ENCODE data around the gene COX4I1.

The COX4I1 gene

GRCh38 chr16:85849388-85849787 lies 49.9 kb downstream of the COX4I1 start:
- Mint-ChIP-seq H3K4me3 (no peak overlapping the region), H3K9me3 (no peaks in the 10 kb centered on the region), H3K27ac (no peak overlapping the region), H3K27me3 (ENCODE audit: low read depth, poor library complexity) (peaks cover 45% of the 10 kb centered on the region), H3K4me1 (peaks cover 47% of the 10 kb centered on the region), H3K36me3 (ENCODE audit: low read depth) (no peaks in the 10 kb centered on the region)
- DNase-seq: no peak
- no peak for TF ChIP-seq CTCF (IDR thresholded peaks at IDR 0.05)

- Mint-ChIP-seq H3K27me3 (ENCODE audit: low read depth, poor library complexity) (peaks cover 43% of the 10 kb centered on the region), H3K4me3 (no peak overlapping the region), H3K4me1 (peaks cover 42% of the 10 kb centered on the region), H3K36me3 (ENCODE audit: low read depth) (no peaks in the 10 kb centered on the region), H3K27ac (no peak overlapping the region), H3K9me3 (no peaks in the 10 kb centered on the region)
- no peak for DNase-seq
- no peak for TF ChIP-seq CTCF (IDR thresholded peaks at IDR 0.05)
Observed at GRCh38 chr16:85850344-85850880, 50.9 kb downstream of the COX4I1 start.

GRCh38 chr16:85851034-85851785 lies 51.7 kb downstream of the COX4I1 start:
- Mint-ChIP-seq H3K9me3 (peaks cover 4% of the 10 kb centered on the region), H3K27ac (peak overlapping the region; percentile 77), H3K27me3 (ENCODE audit: low read depth, poor library complexity) (peaks cover 49% of the 10 kb centered on the region), H3K36me3 (ENCODE audit: low read depth) (no peaks in the 10 kb centered on the region), H3K4me1 (peaks cover 41% of the 10 kb centered on the region), H3K4me3 (no peak overlapping the region)
- no peak for TF ChIP-seq CTCF (IDR thresholded peaks at IDR 0.05)
- DNase-seq: no peak

DNA sequence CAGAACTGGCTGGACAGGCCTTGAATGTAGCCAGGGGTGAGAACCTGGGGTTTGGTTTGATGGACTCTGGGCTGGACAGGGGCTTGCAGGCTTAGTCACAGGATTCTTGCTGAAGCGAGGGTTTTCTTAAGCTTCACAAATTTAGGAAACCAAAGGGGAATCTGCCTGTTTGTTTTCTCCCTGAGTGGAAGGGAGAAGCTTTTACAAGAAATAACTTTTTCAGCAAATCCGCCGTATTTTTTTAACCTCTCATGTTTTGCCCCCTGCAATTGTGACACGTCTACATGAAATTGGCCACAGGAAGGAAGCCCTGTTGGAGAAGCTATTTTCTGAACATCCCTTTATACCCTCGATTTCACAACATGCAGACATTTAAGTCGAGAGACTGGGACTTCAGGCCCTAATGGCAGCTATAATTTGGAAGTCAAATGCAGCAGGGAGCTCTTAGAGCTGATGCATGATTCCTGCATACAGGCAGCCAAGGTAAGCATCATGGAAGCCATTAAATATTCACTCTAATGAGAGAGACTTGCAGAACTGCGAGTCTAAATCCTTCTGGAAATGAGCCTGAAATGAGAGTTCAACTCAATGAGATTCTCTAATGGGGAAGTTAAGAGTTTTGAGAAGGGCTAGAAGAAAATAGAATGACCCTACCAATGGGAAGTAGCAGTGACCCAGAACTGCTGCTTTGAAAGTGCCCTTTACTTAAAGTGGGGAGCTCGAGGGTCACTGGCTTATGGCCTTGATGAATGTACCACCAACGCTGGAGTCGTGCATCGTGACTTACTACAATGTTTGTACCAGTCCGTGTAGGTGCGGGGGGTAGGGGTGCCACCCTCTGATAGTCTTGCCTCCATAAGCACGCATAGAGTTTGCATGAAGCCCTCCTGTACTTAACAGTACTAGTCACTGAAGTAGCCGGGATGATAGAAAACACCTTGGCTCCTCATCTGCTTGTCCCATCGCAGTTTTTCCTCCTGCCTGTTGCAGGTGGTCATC lies 54.4 kb downstream of the COX4I1 start:
- no peak for DNase-seq
- Mint-ChIP-seq H3K27me3 (ENCODE audit: low read depth, poor library complexity) (peaks cover 58% of the 10 kb centered on the region), H3K27ac (no peak overlapping the region), H3K4me3 (no peak overlapping the region), H3K4me1 (peaks cover 23% of the 10 kb centered on the region), H3K36me3 (ENCODE audit: low read depth) (no peaks in the 10 kb centered on the region), H3K9me3 (peaks cover 4% of the 10 kb centered on the region)
- no peak for TF ChIP-seq CTCF (IDR thresholded peaks at IDR 0.05)

DNA sequence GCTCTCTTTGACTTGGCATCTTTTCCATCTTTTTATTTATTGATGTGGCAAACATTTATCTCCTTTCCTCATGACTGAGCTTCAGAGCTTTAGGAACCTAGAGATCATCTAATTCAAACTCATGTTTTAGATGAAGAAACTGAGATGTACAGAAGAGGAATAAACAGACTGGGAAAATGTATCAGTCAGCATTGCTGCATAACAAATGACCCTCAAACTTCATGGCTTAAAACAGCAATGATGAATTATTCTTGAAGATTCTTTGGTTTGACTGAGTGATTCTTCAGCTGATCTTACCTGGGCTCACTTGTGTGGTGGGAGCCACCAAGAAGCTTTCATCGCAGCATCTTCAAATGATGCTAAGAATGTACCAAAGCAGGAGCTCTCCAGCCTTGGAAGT lies 55.4 kb downstream of the COX4I1 start:
- peaks cover 59% of the 10 kb centered on the region for H3K27me3 Mint-ChIP-seq (ENCODE audit: low read depth, poor library complexity)
- DNase-seq: no peak
- H3K9me3 Mint-ChIP-seq: peaks cover 4% of the 10 kb centered on the region
- no peak overlapping the region for H3K4me3 Mint-ChIP-seq
- peaks cover 19% of the 10 kb centered on the region for H3K4me1 Mint-ChIP-seq
- no peak for TF ChIP-seq CTCF (IDR thresholded peaks at IDR 0.05)
- H3K27ac Mint-ChIP-seq: no peak overlapping the region
- no peaks in the 10 kb centered on the region for H3K36me3 Mint-ChIP-seq (ENCODE audit: low read depth)

Measured in nephron progenitor cell (in vitro differentiated cells).